ENCODE data around the gene ODC1.

Gene ODC1

DNA sequence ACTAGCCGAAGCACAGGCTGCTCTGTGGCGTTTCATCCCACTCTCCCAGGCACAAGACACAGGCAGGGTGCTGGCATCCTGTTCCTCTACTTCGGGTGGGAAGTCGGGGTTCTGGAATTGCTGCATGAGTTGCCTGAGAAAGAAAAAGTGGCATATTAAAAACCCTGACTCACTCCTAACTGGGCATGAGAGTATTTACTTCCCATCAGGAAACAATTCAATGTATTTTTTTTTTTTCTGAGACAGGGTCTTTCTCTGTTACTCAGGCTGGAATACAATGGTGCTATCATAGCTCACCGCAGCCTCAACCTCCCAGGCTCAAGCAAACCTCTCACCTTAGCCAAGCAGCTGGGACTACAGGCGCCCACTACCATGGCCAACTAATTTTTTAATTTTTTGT, 7.4 kb downstream of the ODC1 start:
- peaks cover 63% of the 10 kb centered on the region for H3K36me3 ChIP-seq (ENCODE audit: control insufficient read depth, insufficient read depth, low read length)
- no peaks in the 10 kb centered on the region for H3K4me1 ChIP-seq (ENCODE audit: control insufficient read depth, insufficient read depth, low read length, poor library complexity, severe bottlenecking)
- H3K27ac ChIP-seq (ENCODE audit: low read depth, low read length, severe bottlenecking), result no peak overlapping the region
- 95 to 97% methylated on average over 6 of the region's 6 CpGs for WGBS, 2 experiments (ENCODE audit: insufficient coverage in 2 of 2)
- no peak overlapping the region for H3K4me3 ChIP-seq (ENCODE audit: extremely low read depth, insufficient read depth, low read length, poor library complexity, severe bottlenecking)
- no peaks in the 10 kb centered on the region for H3K9me3 ChIP-seq (ENCODE audit: control insufficient read depth, low read length)

- 94 to 97% methylated on average over 5 to 6 of the region's 8 CpGs for WGBS, 2 experiments (ENCODE audit: insufficient coverage in 2 of 2)
- no peak overlapping the region for H3K27ac ChIP-seq (ENCODE audit: low read depth, low read length, severe bottlenecking)
- H3K4me3 ChIP-seq (ENCODE audit: extremely low read depth, insufficient read depth, low read length, poor library complexity, severe bottlenecking), result no peak overlapping the region
- H3K4me1 ChIP-seq (ENCODE audit: control insufficient read depth, insufficient read depth, low read length, poor library complexity, severe bottlenecking), result no peaks in the 10 kb centered on the region
- H3K9me3 ChIP-seq (ENCODE audit: control insufficient read depth, low read length), result no peaks in the 10 kb centered on the region
- H3K36me3 ChIP-seq (ENCODE audit: control insufficient read depth, insufficient read depth, low read length), result peaks cover 60% of the 10 kb centered on the region
Observed at GRCh38 chr2:10439971-10440370, 8.2 kb downstream of the ODC1 start.

DNA sequence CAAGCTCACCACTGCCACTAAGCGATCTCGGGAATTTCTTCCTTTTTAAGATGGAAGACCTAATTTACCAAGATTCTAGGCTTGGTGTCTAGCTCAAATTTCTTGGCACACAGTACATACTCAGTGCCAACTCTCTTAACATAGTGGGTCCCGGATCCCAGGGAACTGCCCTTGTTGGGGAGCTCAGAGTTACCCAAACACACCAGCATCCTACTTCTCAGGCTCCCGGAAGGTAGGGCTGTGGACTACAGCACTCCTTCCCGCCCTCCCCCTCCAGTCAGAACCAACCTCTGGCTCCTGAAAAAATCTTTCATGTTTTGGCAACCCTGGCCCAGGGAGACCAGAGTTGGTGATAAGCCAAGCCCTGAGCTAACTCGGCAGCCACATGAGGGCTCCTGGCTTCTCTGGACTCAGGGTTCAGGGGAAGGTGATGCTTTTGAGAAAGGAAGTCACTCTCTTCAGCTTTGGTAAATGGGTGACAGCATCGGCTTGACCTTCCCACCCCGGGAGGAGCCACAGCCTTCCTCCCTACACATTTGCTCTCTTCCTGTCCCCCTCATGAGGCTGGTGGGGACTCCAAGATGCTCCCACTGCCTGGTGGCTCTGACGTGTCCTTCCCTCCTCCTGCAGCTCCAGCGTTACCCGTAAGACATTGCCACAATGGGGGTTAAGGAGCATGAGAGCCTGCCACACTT, 8.8 kb downstream of the ODC1 start:
- H3K36me3 ChIP-seq (ENCODE audit: control insufficient read depth, insufficient read depth, low read length), result peaks cover 54% of the 10 kb centered on the region
- H3K4me1 ChIP-seq (ENCODE audit: control insufficient read depth, insufficient read depth, low read length, poor library complexity, severe bottlenecking), result peaks cover 4% of the 10 kb centered on the region
- H3K4me3 ChIP-seq (ENCODE audit: extremely low read depth, insufficient read depth, low read length, poor library complexity, severe bottlenecking), result no peak overlapping the region
- H3K27ac ChIP-seq (ENCODE audit: low read depth, low read length, severe bottlenecking), result peak overlapping the region; percentile 5
- 92 to 96% methylated on average over 5 to 11 of the region's 11 CpGs for WGBS, 2 experiments (ENCODE audit: insufficient coverage in 2 of 2)
- H3K9me3 ChIP-seq (ENCODE audit: control insufficient read depth, low read length), result no peaks in the 10 kb centered on the region

GRCh38 chr2:10438688-10439087, 9.4 kb downstream of the ODC1 start:
- Histone ChIP-seq H3K27ac (ENCODE audit: low read depth, low read length, severe bottlenecking) (no peak overlapping the region), H3K4me1 (ENCODE audit: control insufficient read depth, insufficient read depth, low read length, poor library complexity, severe bottlenecking) (peaks cover 4% of the 10 kb centered on the region), H3K4me3 (ENCODE audit: extremely low read depth, insufficient read depth, low read length, poor library complexity, severe bottlenecking) (no peak overlapping the region), H3K36me3 (ENCODE audit: control insufficient read depth, insufficient read depth, low read length) (peaks cover 48% of the 10 kb centered on the region), H3K9me3 (ENCODE audit: control insufficient read depth, low read length) (no peaks in the 10 kb centered on the region)
- 94 to 96% methylated on average over 14 of the region's 14 CpGs for WGBS, 2 experiments (ENCODE audit: insufficient coverage in 2 of 2)

DNA sequence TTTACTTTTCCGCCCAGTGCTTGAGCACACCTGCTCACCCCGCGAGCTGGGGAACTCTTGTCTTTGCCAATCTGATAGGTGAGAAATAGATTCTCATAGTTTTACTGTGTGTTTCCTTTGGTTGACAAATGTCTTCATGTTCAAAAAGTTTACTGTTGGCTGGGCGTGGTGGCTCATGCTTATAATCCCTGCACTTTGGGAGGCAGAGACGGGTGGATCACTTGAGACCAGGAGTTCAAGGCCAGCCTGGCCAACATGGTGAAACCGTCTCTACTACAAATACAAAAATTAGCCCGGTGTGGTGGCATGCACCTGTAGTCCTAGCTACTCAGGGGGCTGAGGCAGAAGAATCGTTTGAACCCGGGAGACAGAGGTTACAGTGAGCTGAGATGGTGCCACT, 10.3 kb downstream of the ODC1 start:
- Histone ChIP-seq H3K36me3 (ENCODE audit: control insufficient read depth, insufficient read depth, low read length) (peaks cover 39% of the 10 kb centered on the region), H3K9me3 (ENCODE audit: control insufficient read depth, low read length) (no peaks in the 10 kb centered on the region), H3K4me1 (ENCODE audit: control insufficient read depth, insufficient read depth, low read length, poor library complexity, severe bottlenecking) (peaks cover 4% of the 10 kb centered on the region), H3K27ac (ENCODE audit: low read depth, low read length, severe bottlenecking) (no peak overlapping the region), H3K4me3 (ENCODE audit: extremely low read depth, insufficient read depth, low read length, poor library complexity, severe bottlenecking) (no peak overlapping the region)
- 85 to 93% methylated on average over 5 to 6 of the region's 9 CpGs for WGBS, 2 experiments (ENCODE audit: insufficient coverage in 2 of 2)

DNA sequence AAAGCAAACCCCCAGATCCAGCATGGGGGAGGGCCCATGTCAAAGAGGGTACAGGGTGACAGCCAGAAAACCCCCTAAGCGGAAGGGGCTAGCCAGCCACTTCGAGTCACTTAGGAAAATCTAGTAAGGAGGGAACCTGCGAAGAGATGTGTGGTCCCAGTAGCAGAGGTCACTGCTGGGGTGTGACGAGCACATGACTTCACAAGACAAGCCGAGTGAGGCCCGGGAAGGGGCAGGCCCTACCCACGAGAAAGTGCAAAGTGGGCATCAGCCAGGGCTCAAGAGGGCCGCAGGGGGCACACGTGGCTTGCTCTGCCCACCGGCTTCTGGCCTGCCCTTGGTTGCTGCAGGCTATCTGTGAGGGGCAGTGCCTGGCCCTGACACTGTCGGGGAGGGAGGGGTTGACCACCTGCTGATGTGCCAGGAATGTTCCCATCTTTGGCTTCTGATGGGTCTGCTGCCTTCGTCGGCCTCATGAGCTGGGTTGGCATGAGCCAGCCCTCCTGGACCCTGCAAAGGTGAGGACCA, 11.5 kb downstream of the ODC1 start:
- Histone ChIP-seq H3K4me3 (ENCODE audit: extremely low read depth, insufficient read depth, low read length, poor library complexity, severe bottlenecking) (no peak overlapping the region), H3K27ac (ENCODE audit: low read depth, low read length, severe bottlenecking) (no peak overlapping the region), H3K9me3 (ENCODE audit: control insufficient read depth, low read length) (no peaks in the 10 kb centered on the region), H3K36me3 (ENCODE audit: control insufficient read depth, insufficient read depth, low read length) (peaks cover 27% of the 10 kb centered on the region), H3K4me1 (ENCODE audit: control insufficient read depth, insufficient read depth, low read length, poor library complexity, severe bottlenecking) (peaks cover 4% of the 10 kb centered on the region)
- 81 to 83% methylated on average over 13 of the region's 13 CpGs for WGBS, 2 experiments (ENCODE audit: insufficient coverage in 2 of 2)

GRCh38 chr2:10435820-10436204, 12.3 kb downstream of the ODC1 start:
- peaks cover 4% of the 10 kb centered on the region for H3K4me1 ChIP-seq (ENCODE audit: control insufficient read depth, insufficient read depth, low read length, poor library complexity, severe bottlenecking)
- WGBS, 2 experiments (ENCODE audit: insufficient coverage in 2 of 2), result 90 to 91% methylated on average over 10 of the region's 14 CpGs
- no peak overlapping the region for H3K27ac ChIP-seq (ENCODE audit: low read depth, low read length, severe bottlenecking)
- peaks cover 19% of the 10 kb centered on the region for H3K36me3 ChIP-seq (ENCODE audit: control insufficient read depth, insufficient read depth, low read length)
- H3K9me3 ChIP-seq (ENCODE audit: control insufficient read depth, low read length), result no peaks in the 10 kb centered on the region
- H3K4me3 ChIP-seq (ENCODE audit: extremely low read depth, insufficient read depth, low read length, poor library complexity, severe bottlenecking), result no peak overlapping the region

DNA sequence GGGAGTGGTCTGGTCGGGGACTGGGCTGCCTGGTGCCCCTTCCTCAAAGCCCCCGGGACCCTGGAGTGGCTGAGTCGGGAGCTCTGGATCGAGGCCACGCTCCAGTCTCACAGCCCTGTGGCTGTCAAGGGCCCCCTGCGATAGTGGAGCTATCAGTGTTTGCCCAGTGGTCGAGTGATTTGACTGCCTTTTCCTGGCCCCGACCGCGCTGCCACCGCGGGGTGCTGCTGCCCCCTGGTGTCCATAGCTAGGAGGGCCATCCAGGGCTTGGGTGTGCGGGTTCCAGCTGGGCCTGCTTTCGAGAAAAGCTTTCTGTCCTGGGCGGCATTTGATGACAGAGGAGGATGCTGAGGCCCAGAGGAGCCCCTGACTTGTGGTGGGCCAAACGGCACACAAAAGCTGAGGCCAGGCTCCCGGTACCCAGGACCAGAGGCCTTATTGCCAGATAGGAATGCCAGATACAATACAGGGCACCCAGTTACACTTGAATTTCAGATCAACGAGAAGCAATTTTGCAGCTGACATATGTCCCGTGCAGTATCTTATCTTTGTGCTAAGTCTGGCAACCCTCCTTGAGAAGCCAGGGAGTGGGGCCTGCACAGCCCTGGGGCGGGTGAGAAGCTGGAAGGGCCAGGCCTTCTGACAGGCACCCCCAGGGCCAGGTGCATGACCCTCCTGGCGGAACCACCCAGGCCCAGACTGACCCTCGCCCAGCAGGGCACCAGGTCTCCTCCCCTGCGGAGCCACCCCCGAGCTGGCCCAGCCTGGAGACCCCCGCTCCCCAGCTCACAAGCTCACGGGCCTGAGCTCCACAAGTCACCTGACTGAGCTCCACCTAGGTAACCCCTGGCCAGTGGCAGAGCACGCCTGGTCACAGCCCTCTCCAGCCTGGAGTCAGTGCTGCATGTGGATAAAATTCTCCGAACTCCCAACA, 13.0 kb downstream of the ODC1 start:
- H3K36me3 ChIP-seq (ENCODE audit: control insufficient read depth, insufficient read depth, low read length), result peaks cover 12% of the 10 kb centered on the region
- H3K9me3 ChIP-seq (ENCODE audit: control insufficient read depth, low read length), result no peaks in the 10 kb centered on the region
- WGBS, 2 experiments (ENCODE audit: insufficient coverage in 2 of 2), result 36 to 47% methylated on average over 24 to 28 of the region's 28 CpGs
- H3K4me3 ChIP-seq (ENCODE audit: extremely low read depth, insufficient read depth, low read length, poor library complexity, severe bottlenecking), result no peak overlapping the region
- peaks cover 4% of the 10 kb centered on the region for H3K4me1 ChIP-seq (ENCODE audit: control insufficient read depth, insufficient read depth, low read length, poor library complexity, severe bottlenecking)
- no peak overlapping the region for H3K27ac ChIP-seq (ENCODE audit: low read depth, low read length, severe bottlenecking)

- 85 to 90% methylated on average over 9 to 16 of the region's 19 CpGs for WGBS, 2 experiments (ENCODE audit: insufficient coverage in 2 of 2)
- H3K9me3 ChIP-seq (ENCODE audit: control insufficient read depth, low read length), result no peaks in the 10 kb centered on the region
- H3K4me3 ChIP-seq (ENCODE audit: extremely low read depth, insufficient read depth, low read length, poor library complexity, severe bottlenecking), result no peak overlapping the region
- H3K4me1 ChIP-seq (ENCODE audit: control insufficient read depth, insufficient read depth, low read length, poor library complexity, severe bottlenecking), result peaks cover 4% of the 10 kb centered on the region
- peaks cover 3% of the 10 kb centered on the region for H3K36me3 ChIP-seq (ENCODE audit: control insufficient read depth, insufficient read depth, low read length)
- no peak overlapping the region for H3K27ac ChIP-seq (ENCODE audit: low read depth, low read length, severe bottlenecking)
Observed at GRCh38 chr2:10433947-10434885, 13.9 kb downstream of the ODC1 start.

GRCh38 chr2:10433264-10433946, 14.7 kb downstream of the ODC1 start:
- no peaks in the 10 kb centered on the region for H3K36me3 ChIP-seq (ENCODE audit: control insufficient read depth, insufficient read depth, low read length)
- H3K4me3 ChIP-seq (ENCODE audit: extremely low read depth, insufficient read depth, low read length, poor library complexity, severe bottlenecking), result no peak overlapping the region
- no peaks in the 10 kb centered on the region for H3K9me3 ChIP-seq (ENCODE audit: control insufficient read depth, low read length)
- H3K27ac ChIP-seq (ENCODE audit: low read depth, low read length, severe bottlenecking), result no peak overlapping the region
- 88 to 96% methylated on average over 7 to 8 of the region's 10 CpGs for WGBS, 2 experiments (ENCODE audit: insufficient coverage in 2 of 2)
- H3K4me1 ChIP-seq (ENCODE audit: control insufficient read depth, insufficient read depth, low read length, poor library complexity, severe bottlenecking), result peaks cover 4% of the 10 kb centered on the region
